Keratinocyte (primary cell): Measurements from ENCODE around the gene SMARCA4. TPM values are rescaled to one million over a fixed set of nuclear protein-coding genes. Genes with fewer than 3 reads are reported as not detected.

Source experiments
- DNase-seq: peaks from one replicate; pipeline ENCODE4 v3.0.0-alpha.2; 2011; ENCODE audit warnings: low read depth, missing footprints, low spot score
- FAIRE-seq: peaks from 2 replicates; lab custom pipeline; 2011; peaks lifted over from hg19 to GRCh38; lab: Jason Lieb, UNC
- H2AFZ ChIP-seq: 2 replicates; pipeline ENCODE4 v1.6.0; 2012; ENCODE audit warnings: low read length, control low read depth, inconsistent platforms; ENCODE audit not compliant: control insufficient read depth
- H3K27ac ChIP-seq: 2 replicates; pipeline ENCODE4 v1.5.1; 2011; ENCODE audit warnings: low read length; ENCODE audit not compliant: control insufficient read depth, insufficient read depth
- H3K27me3 ChIP-seq: 3 replicates; pipeline ENCODE4 v1.6.0; 2011; ENCODE audit warnings: low read length; ENCODE audit not compliant: control insufficient read depth, insufficient read depth; ENCODE audit errors: extremely low read depth
- H3K36me3 ChIP-seq, 2 experiments: 2 replicates in 1 of 2; 3 replicates in 1 of 2; pipeline ENCODE4 v1.5.1; 2011; ENCODE audit warnings: low read length in 2 of 2, mild to moderate bottlenecking in 1 of 2; ENCODE audit not compliant: control insufficient read depth in 2 of 2, insufficient read depth in 2 of 2; ENCODE audit errors: extremely low read depth in 1 of 2
- H3K4me1 ChIP-seq: 3 replicates; pipeline ENCODE4 v1.5.1; 2011; ENCODE audit warnings: low read length; ENCODE audit not compliant: control insufficient read depth, insufficient read depth; ENCODE audit errors: extremely low read depth
- H3K4me2 ChIP-seq: 3 replicates; pipeline ENCODE4 v1.6.0; 2011; ENCODE audit warnings: low read depth, low read length; ENCODE audit not compliant: control insufficient read depth, insufficient read depth; ENCODE audit errors: extremely low read depth
- H3K4me3 ChIP-seq, 3 experiments: fragments of 200-600 bp in 1 of 3; sonication (generic) in 1 of 3; 2 replicates in 2 of 3; 3 replicates in 1 of 3; pipeline ENCODE4 v1.5.1; 2011 to 2016; ENCODE audit warnings: low read length in 3 of 3, mild to moderate bottlenecking in 3 of 3, control low read depth in 2 of 3, inconsistent platforms in 1 of 3, low read depth in 1 of 3, mixed read lengths in 1 of 3, mixed run types in 1 of 3, moderate library complexity in 1 of 3; ENCODE audit not compliant: control insufficient read depth in 2 of 3, insufficient read depth in 2 of 3; ENCODE audit errors: extremely low read depth in 1 of 3
- H3K79me2 ChIP-seq: 2 replicates; pipeline ENCODE4 v1.6.0; 2012; ENCODE audit warnings: low read length; ENCODE audit not compliant: control insufficient read depth, insufficient read depth
- H3K9ac ChIP-seq: 3 replicates; pipeline ENCODE4 v1.6.0; 2011; ENCODE audit warnings: low read length; ENCODE audit not compliant: control insufficient read depth, insufficient read depth; ENCODE audit errors: extremely low read depth
- H3K9me1 ChIP-seq: 3 replicates; pipeline ENCODE4 v1.6.0; 2011; ENCODE audit warnings: low read length; ENCODE audit not compliant: control insufficient read depth, insufficient read depth; ENCODE audit errors: extremely low read depth
- H3K9me3 ChIP-seq: 2 replicates; pipeline ENCODE4 v1.5.1; 2012; ENCODE audit warnings: low read depth, low read length; ENCODE audit not compliant: control insufficient read depth
- H4K20me1 ChIP-seq: 3 replicates; pipeline ENCODE4 v1.6.0; 2011; ENCODE audit warnings: low read length; ENCODE audit not compliant: control insufficient read depth, insufficient read depth; ENCODE audit errors: extremely low read depth
- CTCF ChIP-seq, 3 experiments: IDR thresholded peaks in 1 of 3; conservative IDR thresholded peaks in 1 of 3; optimal IDR thresholded peaks in 1 of 3; 2 replicates in 2 of 3; 3 replicates in 1 of 3; pipeline versions ENCODE3 to v1.5.1; 2011; ENCODE audit warnings: low read length in 3 of 3, mild to moderate bottlenecking in 3 of 3, moderate library complexity in 2 of 3, control low read depth in 1 of 3, inconsistent platforms in 1 of 3; ENCODE audit not compliant: insufficient read depth in 2 of 3; ENCODE audit errors: extremely low read depth in 1 of 3
- EZH2 ChIP-seq: IDR thresholded peaks from one replicate; pipeline ENCODE4 v1.6.1; 2012; ENCODE audit warnings: inconsistent platforms, mild to moderate bottlenecking, low read length, moderate library complexity
- dilution Hi-C: fragments of 300-500 bp; cut with MboI; formaldehyde crosslinking; loops from one replicate; pipeline ENCODE4 v1.7.0; 2020; ENCODE audit warnings: low sequenced_read_pairs; ENCODE audit not compliant: extremely low pct_ligation_motif_present
- polyA plus RNA-seq, 5 experiments: library from polyadenylated mRNA; depleted of rRNA in 3 of 5; stranded (reverse) in 3 of 5; stranded (forward) in 1 of 5; unstranded in 1 of 5; fragments of >200 nt; gene quantifications; 1 replicate in 1 of 5; 2 replicates in 3 of 5; 3 replicates in 1 of 5; pipeline versions ENCODE4 v1.2.1 to v1.2.3, GENCODE V29; 2011 to 2012; ENCODE audit warnings: missing spikeins in 2 of 5, low read depth in 1 of 5, low replicate concordance in 1 of 5

Gene SMARCA4
- polyA plus RNA-seq, 1 donor (not counting 4 experiments of a cell fraction or from before 2014, with no cell fraction given): 33.1 TPM

- no peaks in the 10 kb centered on the region for H3K9me1 ChIP-seq
- no peak for TF ChIP-seq EZH2
- TF ChIP-seq CTCF (optimal IDR thresholded peaks at IDR 0.05 in 1 of 3, IDR thresholded peaks at IDR 0.05 in 1 of 3, conservative IDR thresholded peaks at IDR 0.05 in 1 of 3; ENCODE audit: extremely low read depth in 1 of 3, insufficient read depth in 2 of 3, low read length in 3 of 3): no peak
- dilution Hi-C loops: no loop called here
Measured at GRCh38 chr19:11041194-11041593, 80.4 kb downstream of the SMARCA4 start.

GRCh38 chr19:11041966-11042627, 81.3 kb downstream of the SMARCA4 start:
- Histone ChIP-seq H3K79me2 (peaks cover 2% of the 10 kb centered on the region), H3K4me2 (no peak overlapping the region), H3K4me1 (no peaks in the 10 kb centered on the region), H3K27me3 (no peaks in the 10 kb centered on the region), H3K9me1 (no peaks in the 10 kb centered on the region), H3K27ac (no peak overlapping the region), H2AFZ (no peak overlapping the region), H4K20me1 (no peaks in the 10 kb centered on the region), H3K4me3 (no peak overlapping the region), H3K9ac (no peak overlapping the region), H3K36me3 (peaks cover 18 to 34% of the 10 kb centered on the region in 2 experiments), H3K9me3 (no peaks in the 10 kb centered on the region)
- TF ChIP-seq CTCF (optimal IDR thresholded peaks at IDR 0.05 in 1 of 3, IDR thresholded peaks at IDR 0.05 in 1 of 3, conservative IDR thresholded peaks at IDR 0.05 in 1 of 3; ENCODE audit: extremely low read depth in 1 of 3, insufficient read depth in 2 of 3, low read length in 3 of 3): no peak
- TF ChIP-seq EZH2: no peak
- FAIRE-seq: no peak
- dilution Hi-C loops: no loop called here
- no peak for DNase-seq

More at GRCh38 chr19:11041194-11041593, 80.4 kb downstream of the SMARCA4 start:
- Histone ChIP-seq H3K4me2 (no peak overlapping the region), H3K9ac (no peak overlapping the region), H3K79me2 (peaks cover 5% of the 10 kb centered on the region), H3K4me1 (peaks cover 1% of the 10 kb centered on the region), H3K9me3 (no peaks in the 10 kb centered on the region), H3K27ac (no peak overlapping the region), H3K36me3 (peaks cover 24 to 39% of the 10 kb centered on the region in 2 experiments), H2AFZ (no peak overlapping the region), H4K20me1 (peaks cover 6% of the 10 kb centered on the region), H3K4me3 (no peak overlapping the region), H3K27me3 (no peaks in the 10 kb centered on the region)
- DNase-seq (no peak), FAIRE-seq (no peak)
